H1 (cell line): ENCODE results near the gene SYNDIG1. TPM values are rescaled to one million over a fixed set of nuclear protein-coding genes. Genes with fewer than 3 reads are reported as not detected.

Source experiments
- JUND ChIP-seq: IDR thresholded peaks from 2 replicates; pipeline ENCODE4 v1.6.1; 2011; ENCODE audit warnings: mild to moderate bottlenecking, improper control_type of control experiment, low read length
- MAFK ChIP-seq: IDR thresholded peaks from 2 replicates; pipeline ENCODE4 v1.6.1; 2012; ENCODE audit warnings: low read depth, mild to moderate bottlenecking, improper control_type of control experiment, low read length
- SIN3A ChIP-seq, 2 experiments: IDR thresholded peaks in 1 of 2; conservative IDR thresholded peaks in 1 of 2; 2 replicates each; pipeline ENCODE4 v1.6.1; 2011 to 2012; ENCODE audit warnings: low read length in 2 of 2, improper control_type of control experiment in 1 of 2, low read depth in 1 of 2, mild to moderate bottlenecking in 1 of 2
- polyA plus RNA-seq, 7 experiments: library from polyadenylated mRNA; depleted of rRNA in 3 of 7; stranded (reverse) in 5 of 7; unstranded in 2 of 7; fragments of >200 nt in 5 of 7; fragments of 200-250 nt in 2 of 7; gene quantifications; 1 replicate in 5 of 7; 2 replicates in 1 of 7; 4 replicates in 1 of 7; pipeline versions ENCODE4 v1.2.1 to v1.2.3, GENCODE V29; 2011 to 2013; ENCODE audit warnings: missing spikeins in 2 of 7, mixed read lengths in 2 of 7
- total RNA-seq: library from RNA; stranded (reverse); fragmentation: NEBNext Ultra II Directional; extraction: Animal tissue kit (Norgen Biotek cat#: 25700); gene quantifications from 2 replicates; pipeline ENCODE4 v1.2.1, GENCODE V29; 2021
- TF ChIP-seq, protein P1 (sequence below): fragments of 300-600 bp; sonication (generic); IDR thresholded peaks from 2 replicates; pipeline ENCODE4 v1.7.1; 2012; ENCODE audit warnings: low read length, moderate library complexity, mild to moderate bottlenecking, inconsistent platforms; ENCODE audit not compliant: insufficient replicate concordance

Gene SYNDIG1
- total and polyA plus RNA-seq, 2 of the 8 experiments (the other 6 are each of a cell fraction or from before 2014, with no cell fraction given): 6.5 to 7.8 TPM

DNA sequence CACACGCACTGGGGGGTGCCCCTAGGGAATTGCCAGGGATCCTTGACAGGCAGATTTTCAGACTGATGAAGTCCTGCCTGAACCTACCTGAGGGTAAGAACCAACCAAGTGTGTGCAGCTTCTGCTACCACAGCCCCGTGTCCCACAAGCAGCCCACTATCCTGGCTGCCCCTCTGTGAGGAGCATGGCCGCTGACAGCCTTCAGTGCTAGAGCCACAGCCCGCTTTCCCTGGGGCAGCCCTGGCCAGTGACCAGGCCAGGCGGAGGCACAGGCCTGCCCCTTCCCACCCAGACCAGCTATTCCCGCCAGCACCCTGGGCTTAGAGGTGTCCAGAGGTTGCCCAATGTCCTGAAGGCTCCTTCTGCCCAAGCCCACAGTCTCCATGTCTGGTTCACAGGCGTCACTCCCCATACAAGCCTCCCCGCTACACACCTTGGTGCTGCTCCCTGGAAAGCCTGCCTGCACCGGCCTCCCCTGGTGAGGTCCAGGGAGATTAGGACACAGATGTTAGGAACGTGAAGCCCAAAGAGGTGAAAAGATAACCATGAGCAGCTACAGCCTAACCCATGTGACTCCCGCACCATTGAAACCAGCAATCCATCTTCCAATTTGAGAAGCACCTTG, 207.0 kb downstream of the SYNDIG1 start (continued):
- TF ChIP-seq MAFK (no peak), SIN3A (conservative IDR thresholded peaks at IDR 0.05 in 1 of 2, IDR thresholded peaks at IDR 0.05 in 1 of 2; ENCODE audit: low read depth in 1 of 2, low read length in 2 of 2) (no peak), JUND (no peak)
- TF ChIP-seq, protein P1, sequence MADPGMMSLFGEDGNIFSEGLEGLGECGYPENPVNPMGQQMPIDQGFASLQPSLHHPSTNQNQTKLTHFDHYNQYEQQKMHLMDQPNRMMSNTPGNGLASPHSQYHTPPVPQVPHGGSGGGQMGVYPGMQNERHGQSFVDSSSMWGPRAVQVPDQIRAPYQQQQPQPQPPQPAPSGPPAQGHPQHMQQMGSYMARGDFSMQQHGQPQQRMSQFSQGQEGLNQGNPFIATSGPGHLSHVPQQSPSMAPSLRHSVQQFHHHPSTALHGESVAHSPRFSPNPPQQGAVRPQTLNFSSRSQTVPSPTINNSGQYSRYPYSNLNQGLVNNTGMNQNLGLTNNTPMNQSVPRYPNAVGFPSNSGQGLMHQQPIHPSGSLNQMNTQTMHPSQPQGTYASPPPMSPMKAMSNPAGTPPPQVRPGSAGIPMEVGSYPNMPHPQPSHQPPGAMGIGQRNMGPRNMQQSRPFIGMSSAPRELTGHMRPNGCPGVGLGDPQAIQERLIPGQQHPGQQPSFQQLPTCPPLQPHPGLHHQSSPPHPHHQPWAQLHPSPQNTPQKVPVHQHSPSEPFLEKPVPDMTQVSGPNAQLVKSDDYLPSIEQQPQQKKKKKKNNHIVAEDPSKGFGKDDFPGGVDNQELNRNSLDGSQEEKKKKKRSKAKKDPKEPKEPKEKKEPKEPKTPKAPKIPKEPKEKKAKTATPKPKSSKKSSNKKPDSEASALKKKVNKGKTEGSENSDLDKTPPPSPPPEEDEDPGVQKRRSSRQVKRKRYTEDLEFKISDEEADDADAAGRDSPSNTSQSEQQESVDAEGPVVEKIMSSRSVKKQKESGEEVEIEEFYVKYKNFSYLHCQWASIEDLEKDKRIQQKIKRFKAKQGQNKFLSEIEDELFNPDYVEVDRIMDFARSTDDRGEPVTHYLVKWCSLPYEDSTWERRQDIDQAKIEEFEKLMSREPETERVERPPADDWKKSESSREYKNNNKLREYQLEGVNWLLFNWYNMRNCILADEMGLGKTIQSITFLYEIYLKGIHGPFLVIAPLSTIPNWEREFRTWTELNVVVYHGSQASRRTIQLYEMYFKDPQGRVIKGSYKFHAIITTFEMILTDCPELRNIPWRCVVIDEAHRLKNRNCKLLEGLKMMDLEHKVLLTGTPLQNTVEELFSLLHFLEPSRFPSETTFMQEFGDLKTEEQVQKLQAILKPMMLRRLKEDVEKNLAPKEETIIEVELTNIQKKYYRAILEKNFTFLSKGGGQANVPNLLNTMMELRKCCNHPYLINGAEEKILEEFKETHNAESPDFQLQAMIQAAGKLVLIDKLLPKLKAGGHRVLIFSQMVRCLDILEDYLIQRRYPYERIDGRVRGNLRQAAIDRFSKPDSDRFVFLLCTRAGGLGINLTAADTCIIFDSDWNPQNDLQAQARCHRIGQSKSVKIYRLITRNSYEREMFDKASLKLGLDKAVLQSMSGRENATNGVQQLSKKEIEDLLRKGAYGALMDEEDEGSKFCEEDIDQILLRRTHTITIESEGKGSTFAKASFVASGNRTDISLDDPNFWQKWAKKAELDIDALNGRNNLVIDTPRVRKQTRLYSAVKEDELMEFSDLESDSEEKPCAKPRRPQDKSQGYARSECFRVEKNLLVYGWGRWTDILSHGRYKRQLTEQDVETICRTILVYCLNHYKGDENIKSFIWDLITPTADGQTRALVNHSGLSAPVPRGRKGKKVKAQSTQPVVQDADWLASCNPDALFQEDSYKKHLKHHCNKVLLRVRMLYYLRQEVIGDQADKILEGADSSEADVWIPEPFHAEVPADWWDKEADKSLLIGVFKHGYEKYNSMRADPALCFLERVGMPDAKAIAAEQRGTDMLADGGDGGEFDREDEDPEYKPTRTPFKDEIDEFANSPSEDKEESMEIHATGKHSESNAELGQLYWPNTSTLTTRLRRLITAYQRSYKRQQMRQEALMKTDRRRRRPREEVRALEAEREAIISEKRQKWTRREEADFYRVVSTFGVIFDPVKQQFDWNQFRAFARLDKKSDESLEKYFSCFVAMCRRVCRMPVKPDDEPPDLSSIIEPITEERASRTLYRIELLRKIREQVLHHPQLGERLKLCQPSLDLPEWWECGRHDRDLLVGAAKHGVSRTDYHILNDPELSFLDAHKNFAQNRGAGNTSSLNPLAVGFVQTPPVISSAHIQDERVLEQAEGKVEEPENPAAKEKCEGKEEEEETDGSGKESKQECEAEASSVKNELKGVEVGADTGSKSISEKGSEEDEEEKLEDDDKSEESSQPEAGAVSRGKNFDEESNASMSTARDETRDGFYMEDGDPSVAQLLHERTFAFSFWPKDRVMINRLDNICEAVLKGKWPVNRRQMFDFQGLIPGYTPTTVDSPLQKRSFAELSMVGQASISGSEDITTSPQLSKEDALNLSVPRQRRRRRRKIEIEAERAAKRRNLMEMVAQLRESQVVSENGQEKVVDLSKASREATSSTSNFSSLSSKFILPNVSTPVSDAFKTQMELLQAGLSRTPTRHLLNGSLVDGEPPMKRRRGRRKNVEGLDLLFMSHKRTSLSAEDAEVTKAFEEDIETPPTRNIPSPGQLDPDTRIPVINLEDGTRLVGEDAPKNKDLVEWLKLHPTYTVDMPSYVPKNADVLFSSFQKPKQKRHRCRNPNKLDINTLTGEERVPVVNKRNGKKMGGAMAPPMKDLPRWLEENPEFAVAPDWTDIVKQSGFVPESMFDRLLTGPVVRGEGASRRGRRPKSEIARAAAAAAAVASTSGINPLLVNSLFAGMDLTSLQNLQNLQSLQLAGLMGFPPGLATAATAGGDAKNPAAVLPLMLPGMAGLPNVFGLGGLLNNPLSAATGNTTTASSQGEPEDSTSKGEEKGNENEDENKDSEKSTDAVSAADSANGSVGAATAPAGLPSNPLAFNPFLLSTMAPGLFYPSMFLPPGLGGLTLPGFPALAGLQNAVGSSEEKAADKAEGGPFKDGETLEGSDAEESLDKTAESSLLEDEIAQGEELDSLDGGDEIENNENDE: no peak
